Measurements from ENCODE around the gene SUSD2. TPM values are rescaled to one million over a fixed set of nuclear protein-coding genes. Genes with fewer than 3 reads are reported as not detected.
"Not testable (repeated sequence)": the region's sequence is repeated elsewhere in the genome, so short reads cannot be mapped to it uniquely, and the experiment has no call there.

The SUSD2 gene, protein sequence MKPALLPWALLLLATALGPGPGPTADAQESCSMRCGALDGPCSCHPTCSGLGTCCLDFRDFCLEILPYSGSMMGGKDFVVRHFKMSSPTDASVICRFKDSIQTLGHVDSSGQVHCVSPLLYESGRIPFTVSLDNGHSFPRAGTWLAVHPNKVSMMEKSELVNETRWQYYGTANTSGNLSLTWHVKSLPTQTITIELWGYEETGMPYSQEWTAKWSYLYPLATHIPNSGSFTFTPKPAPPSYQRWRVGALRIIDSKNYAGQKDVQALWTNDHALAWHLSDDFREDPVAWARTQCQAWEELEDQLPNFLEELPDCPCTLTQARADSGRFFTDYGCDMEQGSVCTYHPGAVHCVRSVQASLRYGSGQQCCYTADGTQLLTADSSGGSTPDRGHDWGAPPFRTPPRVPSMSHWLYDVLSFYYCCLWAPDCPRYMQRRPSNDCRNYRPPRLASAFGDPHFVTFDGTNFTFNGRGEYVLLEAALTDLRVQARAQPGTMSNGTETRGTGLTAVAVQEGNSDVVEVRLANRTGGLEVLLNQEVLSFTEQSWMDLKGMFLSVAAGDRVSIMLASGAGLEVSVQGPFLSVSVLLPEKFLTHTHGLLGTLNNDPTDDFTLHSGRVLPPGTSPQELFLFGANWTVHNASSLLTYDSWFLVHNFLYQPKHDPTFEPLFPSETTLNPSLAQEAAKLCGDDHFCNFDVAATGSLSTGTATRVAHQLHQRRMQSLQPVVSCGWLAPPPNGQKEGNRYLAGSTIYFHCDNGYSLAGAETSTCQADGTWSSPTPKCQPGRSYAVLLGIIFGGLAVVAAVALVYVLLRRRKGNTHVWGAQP
- 0.26 TPM for total RNA-seq
- 8.3 TPM for polyA plus RNA-seq

DNA sequence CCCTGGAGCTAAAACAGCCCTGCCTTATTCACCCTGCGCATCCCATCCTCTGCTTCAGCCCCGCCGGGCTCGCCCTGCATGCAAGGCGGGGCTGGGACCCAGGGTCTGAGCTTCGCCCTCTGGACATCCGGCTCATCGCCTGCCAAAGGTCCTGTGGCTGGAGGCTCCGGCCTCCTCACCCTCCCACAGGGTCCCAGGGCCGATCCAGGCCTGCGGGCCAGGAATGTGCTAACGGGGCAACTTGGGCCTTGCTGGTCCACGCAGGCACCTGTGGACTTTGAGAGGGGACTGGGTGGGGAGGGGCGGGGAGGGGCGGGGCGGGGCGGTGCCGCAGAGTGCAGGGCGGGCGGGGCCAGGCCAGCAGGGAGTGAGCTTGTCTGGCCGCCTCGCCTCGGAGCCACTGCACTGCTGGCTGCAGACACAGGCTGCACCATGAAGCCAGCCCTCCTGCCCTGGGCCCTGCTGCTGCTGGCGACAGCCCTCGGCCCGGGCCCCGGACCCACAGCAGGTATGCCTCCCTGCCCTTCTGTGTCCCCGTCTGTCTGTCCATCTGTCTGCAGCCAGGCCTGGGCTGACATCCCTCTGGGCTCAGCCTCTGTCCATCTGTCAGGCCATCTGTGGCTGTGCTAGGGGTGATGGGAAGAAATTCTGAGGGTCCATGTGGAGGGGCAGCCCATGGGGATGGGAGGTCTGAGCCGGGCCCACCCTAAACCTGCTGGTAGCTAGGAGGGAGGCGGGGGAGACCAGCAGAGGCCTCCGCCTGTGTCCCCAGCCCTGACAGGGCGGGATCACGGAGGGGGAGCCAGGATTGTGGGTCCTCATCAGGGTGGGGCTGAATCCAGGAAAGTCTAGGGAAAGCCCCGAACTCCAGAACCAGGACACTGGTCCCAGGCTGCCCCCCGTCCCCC is at the start of gene SUSD2:
Gene SUSD2, plus strand, starts transcription at position 400 of the 908 bp plus-strand sequence. Its CDS starts 33 bp downstream, at position 433.
- no peaks in the 10 kb centered on the region for H3K36me3 ChIP-seq (ENCODE audit: insufficient read depth)
- WGBS, result 56% methylated on average over 35 of the region's 35 CpGs
- H3K4me1 ChIP-seq (ENCODE audit: insufficient read depth), result no peaks in the 10 kb centered on the region
- no peak within 1 kb of the TSS for H3K4me3 ChIP-seq (ENCODE audit: low read depth, low read length)
- H3K27ac ChIP-seq (ENCODE audit: low read depth), result no peak within 1 kb of the TSS
- no peak for DNase-seq (ENCODE audit: extremely low spot score)

DNA sequence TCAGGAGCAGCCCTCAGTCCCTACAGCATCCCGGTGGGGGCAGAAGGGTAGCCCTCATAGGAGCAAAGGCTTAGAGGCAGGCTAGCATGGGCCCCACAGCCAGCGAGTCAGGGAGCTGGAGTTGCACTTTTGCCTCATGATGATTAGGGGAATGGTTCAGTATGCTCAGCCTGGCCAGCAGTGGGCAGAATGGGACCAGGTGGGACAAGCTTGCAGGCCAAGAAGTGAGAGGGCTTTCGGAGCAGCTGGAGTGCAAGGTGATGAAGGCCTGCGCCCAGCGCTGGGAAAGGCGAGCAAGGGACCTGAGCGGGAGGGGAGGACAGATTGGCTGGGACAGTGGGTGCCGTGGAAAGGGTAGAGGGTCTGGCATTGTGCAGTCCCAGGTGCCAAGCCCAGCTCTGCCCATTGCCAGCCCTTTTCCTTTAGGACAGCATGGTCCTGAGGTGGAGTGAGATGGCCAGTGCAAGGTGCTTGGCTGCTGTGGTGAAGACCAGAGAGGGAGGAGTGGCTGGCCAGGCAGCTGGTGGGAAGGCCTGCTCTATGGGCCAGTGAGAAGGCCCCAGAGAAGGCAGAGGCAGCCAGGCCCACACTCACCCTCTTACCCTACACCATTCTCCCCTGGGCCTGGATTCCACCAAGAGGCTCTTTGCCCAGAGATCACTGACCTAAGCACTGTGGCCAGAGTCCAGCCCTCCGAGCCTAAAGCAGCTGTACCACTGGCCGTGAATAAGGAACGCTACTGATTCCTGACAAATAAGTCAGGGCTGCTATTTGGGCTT is 47.9 kb upstream of the SUSD2 start:
- DNase-seq (ENCODE audit: extremely low spot score), result no peak
- WGBS, result 92% methylated on average over 11 of the region's 11 CpGs
- Histone ChIP-seq H3K4me1 (ENCODE audit: insufficient read depth) (peaks cover 2% of the 10 kb centered on the region), H3K4me3 (ENCODE audit: low read depth, low read length) (no peak overlapping the region), H3K27ac (ENCODE audit: low read depth) (no peak overlapping the region), H3K36me3 (ENCODE audit: insufficient read depth) (no peaks in the 10 kb centered on the region)

DNA sequence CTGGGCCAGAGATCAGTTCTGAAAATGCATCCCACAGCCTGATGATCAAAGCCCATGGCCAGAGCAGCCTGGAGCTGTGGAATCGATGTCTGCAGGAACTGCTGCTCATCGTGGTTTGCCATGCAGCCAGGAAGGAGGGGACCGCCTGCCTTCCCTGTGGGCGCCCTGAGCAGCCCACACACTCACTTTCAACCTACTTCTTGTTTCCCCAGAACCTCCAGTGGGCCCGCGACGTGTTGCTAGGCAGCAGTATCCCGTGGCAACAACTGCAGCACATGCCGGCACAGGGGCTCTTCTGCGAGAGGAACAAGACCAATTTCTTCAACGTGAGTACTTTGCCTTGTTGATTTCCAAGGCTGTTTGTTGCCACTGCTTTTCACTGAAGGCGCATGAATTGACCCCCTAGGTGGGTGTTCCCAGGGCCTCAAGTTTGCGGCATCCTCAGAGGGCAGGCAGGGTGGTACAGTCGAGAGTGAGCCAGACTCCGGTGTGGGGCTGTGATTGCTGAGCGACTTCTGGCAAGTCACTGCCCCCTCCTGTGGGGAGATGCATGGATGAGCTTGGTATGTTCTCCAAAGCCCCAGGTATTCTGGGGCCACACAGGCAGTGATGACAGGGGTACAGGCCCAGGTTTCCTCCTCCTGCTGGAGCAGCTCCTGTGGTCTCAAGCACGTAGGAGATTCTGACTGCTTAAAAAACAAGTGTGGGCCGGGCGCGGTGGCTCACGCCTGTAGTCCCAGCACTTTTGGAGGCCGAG is 47.0 kb upstream of the SUSD2 start:
- Histone ChIP-seq H3K27ac (ENCODE audit: low read depth) (no peak overlapping the region), H3K4me3 (ENCODE audit: low read depth, low read length) (no peak overlapping the region), H3K36me3 (ENCODE audit: insufficient read depth) (no peaks in the 10 kb centered on the region), H3K4me1 (ENCODE audit: insufficient read depth) (peaks cover 2% of the 10 kb centered on the region)
- DNase-seq (ENCODE audit: extremely low spot score), result no peak
- 77% methylated on average over 22 of the region's 22 CpGs for WGBS

DNA sequence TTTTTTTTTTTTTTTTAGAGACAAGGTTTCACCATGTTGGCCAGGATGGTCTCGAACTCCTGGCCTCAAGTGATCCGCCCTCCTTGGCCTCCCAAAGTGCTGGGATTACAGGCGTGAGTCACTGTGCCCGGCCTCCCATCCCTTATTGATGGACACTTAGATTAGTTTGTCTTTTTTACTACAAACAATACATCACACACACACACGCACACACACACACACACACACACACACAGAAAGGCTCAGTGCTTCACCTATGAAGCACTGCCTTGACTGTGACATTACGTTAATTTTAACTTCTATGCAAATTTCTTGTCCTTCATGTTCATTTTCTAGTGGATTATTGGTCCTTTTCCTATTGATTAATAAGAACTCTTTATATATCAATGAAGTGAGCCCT is 44.8 kb upstream of the SUSD2 start:
- H3K4me3 ChIP-seq (ENCODE audit: low read depth, low read length); H3K27ac ChIP-seq (ENCODE audit: low read depth); H3K4me1 ChIP-seq (ENCODE audit: insufficient read depth); DNase-seq (ENCODE audit: extremely low spot score); H3K36me3 ChIP-seq (ENCODE audit: insufficient read depth): not testable (repeated sequence)
- WGBS, result 91% methylated on average over 6 of the region's 6 CpGs

DNA sequence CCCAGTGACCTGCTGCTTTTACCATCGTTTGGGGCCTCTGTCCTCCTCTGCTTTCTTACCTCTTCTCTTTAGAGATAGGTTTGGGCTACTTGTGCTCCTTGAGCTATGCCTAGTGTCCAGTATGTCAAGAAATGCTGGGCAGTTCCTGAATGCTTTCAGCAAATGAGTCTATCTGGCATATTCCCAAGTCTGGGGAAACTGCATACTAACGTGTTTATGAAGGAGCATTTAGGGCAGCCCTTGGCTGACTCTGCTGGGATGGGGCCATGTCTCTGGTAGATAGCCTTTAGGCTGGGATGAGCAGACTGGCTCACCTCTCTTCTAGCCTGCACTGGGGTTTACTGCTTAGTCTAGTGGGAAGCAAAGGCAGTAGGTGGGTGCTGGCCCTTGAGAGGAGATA is 43.7 kb upstream of the SUSD2 start:
- DNase-seq (ENCODE audit: extremely low spot score), result no peak
- H3K36me3 ChIP-seq (ENCODE audit: insufficient read depth), result no peaks in the 10 kb centered on the region
- H3K27ac ChIP-seq (ENCODE audit: low read depth), result peak overlapping the region; percentile 12
- no peak overlapping the region for H3K4me3 ChIP-seq (ENCODE audit: low read depth, low read length)
- 20% methylated on average over 2 of the region's 2 CpGs for WGBS
- H3K4me1 ChIP-seq (ENCODE audit: insufficient read depth), result peaks cover 3% of the 10 kb centered on the region

DNA sequence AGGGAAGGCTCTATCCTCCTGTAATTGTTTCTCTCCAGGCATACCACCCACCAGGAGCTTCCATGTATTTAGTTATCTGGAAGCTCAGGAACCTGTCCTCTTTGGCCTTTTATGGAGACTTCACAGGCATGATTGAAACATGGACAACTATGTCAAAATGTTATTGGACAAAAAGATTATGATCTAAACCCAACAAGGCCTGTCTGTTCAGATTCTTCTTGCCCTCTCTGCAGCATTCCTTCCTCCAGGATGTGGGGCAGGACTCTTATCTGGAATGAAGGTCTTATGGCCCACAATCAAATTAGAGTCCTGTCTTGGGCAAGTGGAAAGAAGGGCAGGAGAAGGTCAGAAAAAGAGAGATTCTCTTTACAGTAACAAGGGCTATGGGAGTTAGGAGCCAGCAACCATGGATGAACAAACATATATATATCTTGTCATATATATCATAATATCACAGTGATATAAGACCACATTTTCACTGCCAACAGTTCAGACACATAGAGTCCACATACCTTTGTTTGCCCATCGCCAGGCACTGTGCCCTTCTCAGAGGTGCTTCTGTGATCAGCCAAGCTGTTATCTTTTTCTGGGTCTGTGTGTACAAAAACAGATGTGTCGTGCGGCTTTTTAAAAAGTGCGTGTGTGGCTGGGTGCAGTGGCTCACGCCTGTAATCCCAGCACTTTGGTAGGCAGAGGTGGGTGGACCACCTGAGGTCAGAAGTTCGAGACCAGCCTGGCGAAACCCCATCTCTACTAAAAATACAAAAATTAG is 42.5 kb upstream of the SUSD2 start:
- Histone ChIP-seq H3K4me1 (ENCODE audit: insufficient read depth) (peaks cover 3% of the 10 kb centered on the region), H3K36me3 (ENCODE audit: insufficient read depth) (no peaks in the 10 kb centered on the region), H3K4me3 (ENCODE audit: low read depth, low read length) (no peak overlapping the region), H3K27ac (ENCODE audit: low read depth) (no peak overlapping the region)
- WGBS, result 82% methylated on average over 7 of the region's 7 CpGs
- DNase-seq (ENCODE audit: extremely low spot score), result no peak

DNA sequence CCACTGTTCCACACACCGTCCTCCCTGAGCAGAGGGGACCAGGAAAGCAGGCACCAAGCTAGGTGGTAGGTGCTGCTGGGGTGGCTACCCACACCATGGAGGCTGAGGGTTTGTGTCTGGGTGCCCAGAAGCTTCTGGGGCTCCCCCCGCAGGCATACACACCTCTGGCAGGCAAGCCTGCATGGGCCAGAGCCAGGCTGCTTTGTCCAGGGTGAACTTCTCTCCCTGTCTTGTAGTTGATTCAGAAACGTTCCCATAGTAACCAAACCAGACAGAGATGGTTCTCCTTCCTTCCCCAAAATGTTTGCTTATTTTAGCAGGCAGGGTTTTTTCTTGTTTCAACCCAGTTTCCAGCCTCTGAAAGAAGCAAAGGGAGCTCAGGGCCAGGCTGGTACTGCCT is 40.9 kb upstream of the SUSD2 start:
- Histone ChIP-seq H3K4me3 (ENCODE audit: low read depth, low read length) (no peak overlapping the region), H3K4me1 (ENCODE audit: insufficient read depth) (peaks cover 3% of the 10 kb centered on the region), H3K36me3 (ENCODE audit: insufficient read depth) (no peaks in the 10 kb centered on the region), H3K27ac (ENCODE audit: low read depth) (no peak overlapping the region)
- 58% methylated on average over 3 of the region's 3 CpGs for WGBS
- DNase-seq (ENCODE audit: extremely low spot score), result no peak

DNA sequence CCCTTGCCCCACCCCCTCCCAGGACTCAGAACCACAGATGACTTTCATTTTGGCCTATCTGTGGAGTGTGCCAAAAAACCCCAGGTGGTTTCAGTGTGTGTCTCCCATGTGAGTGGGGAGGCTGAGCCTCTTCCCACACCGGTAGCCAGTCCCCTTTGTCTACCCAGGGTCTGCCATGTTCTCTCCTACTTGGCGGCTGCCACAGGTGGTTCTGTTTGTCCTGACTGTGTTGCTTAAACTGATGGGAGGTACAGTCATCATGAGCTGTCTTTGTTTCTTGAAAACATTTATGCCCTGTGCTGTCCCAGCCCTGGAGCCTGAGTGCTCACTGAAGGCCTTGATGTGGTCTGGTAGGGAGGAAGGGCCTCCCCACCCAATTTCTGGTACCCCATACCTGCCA is 39.7 kb upstream of the SUSD2 start:
- Histone ChIP-seq H3K4me3 (ENCODE audit: low read depth, low read length) (no peak overlapping the region), H3K36me3 (ENCODE audit: insufficient read depth) (no peaks in the 10 kb centered on the region), H3K4me1 (ENCODE audit: insufficient read depth) (peaks cover 3% of the 10 kb centered on the region), H3K27ac (ENCODE audit: low read depth) (no peak overlapping the region)
- DNase-seq (ENCODE audit: extremely low spot score), result no peak
- 94% methylated on average over 2 of the region's 2 CpGs for WGBS

DNA sequence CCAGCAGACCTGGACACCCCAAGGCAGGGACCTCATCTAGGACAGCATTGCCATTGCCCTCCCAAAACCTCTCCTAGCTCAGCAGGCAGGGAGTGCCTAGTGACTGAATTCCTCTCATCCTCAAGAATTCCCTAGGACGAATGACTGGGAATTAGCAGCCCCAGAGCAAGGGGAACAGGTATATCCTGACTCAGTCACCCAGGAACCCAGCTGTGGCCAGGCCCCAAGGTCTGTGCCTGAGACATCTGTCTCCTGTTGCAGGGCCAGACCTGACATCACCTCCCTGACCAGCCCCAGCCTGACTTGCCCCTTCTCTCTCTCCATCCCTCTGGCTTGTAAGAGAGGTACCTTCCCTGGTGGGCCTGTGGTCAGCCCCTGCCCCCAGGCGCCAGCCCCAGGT is 39.0 kb upstream of the SUSD2 start:
- no peak for DNase-seq (ENCODE audit: extremely low spot score)
- Histone ChIP-seq H3K27ac (ENCODE audit: low read depth) (no peak overlapping the region), H3K36me3 (ENCODE audit: insufficient read depth) (no peaks in the 10 kb centered on the region), H3K4me1 (ENCODE audit: insufficient read depth) (peaks cover 3% of the 10 kb centered on the region), H3K4me3 (ENCODE audit: low read depth, low read length) (no peak overlapping the region)
- 79% methylated on average over 2 of the region's 2 CpGs for WGBS

DNA sequence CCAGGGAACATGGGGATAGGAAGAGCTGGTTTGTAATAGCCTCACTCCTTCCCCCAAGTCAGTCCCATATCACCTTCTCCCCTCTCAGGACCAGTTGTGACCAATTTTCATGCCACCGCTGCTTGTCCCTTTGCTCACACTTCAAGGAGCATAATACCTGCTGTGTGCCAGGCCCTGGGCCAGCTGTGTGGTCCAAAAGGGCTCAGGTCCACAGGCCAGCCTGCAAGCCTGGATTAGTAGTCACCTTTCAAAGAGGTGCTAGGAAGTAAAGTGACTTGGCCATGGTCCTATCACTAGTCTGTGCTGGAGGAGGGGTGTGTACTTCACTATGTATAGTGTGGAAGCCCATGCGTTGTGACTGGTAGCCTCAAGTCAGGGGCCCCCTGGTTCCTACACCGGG is 38.5 kb upstream of the SUSD2 start:
- no peak for DNase-seq (ENCODE audit: extremely low spot score)
- 94% methylated on average over 3 of the region's 3 CpGs for WGBS
- Histone ChIP-seq H3K27ac (ENCODE audit: low read depth) (no peak overlapping the region), H3K4me3 (ENCODE audit: low read depth, low read length) (no peak overlapping the region), H3K4me1 (ENCODE audit: insufficient read depth) (peaks cover 2% of the 10 kb centered on the region), H3K36me3 (ENCODE audit: insufficient read depth) (no peaks in the 10 kb centered on the region)

DNA sequence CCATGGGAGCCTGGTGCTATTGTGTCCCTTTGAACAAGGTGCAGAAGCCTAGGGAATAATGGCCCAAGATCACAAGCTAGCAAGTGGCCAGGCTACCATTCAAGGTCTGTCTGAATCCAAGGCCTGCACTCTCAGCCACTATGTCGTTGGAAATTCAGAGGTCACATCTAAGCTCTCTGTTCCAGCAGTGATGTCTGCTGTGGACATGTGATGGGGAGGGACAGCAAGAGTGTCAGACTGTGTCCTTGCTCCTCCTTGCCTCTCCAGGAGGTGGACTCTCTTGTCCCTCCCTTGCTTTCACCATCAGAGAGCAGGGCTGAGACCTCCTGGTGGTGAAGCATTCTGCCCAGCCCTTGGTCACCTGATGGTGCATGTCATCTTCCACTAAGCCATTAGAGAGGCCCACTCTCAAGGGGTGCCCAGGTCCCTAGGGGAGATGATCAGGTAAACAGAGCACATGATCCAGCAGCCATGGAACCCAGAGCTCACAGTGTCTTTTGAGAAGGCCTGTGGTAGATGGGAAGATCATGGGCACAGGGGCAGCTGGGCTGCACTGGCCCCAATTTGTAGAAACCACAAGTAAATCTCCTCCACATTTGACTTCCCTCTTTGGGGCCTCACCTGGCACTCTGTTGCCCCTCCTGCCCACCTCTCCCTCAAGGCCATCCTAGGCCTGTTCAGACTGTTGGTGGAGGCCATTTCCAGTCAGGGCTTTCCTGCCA is 37.1 kb upstream of the SUSD2 start:
- Histone ChIP-seq H3K4me1 (ENCODE audit: insufficient read depth) (peaks cover 2% of the 10 kb centered on the region), H3K4me3 (ENCODE audit: low read depth, low read length) (no peak overlapping the region), H3K27ac (ENCODE audit: low read depth) (no peak overlapping the region)

More for the DNA sequence above, 37.1 kb upstream of the SUSD2 start:
- DNase-seq (ENCODE audit: extremely low spot score), result no peak
- WGBS, result 86% methylated on average over 1 of the region's 1 CpG
- H3K36me3 ChIP-seq (ENCODE audit: insufficient read depth), result no peaks in the 10 kb centered on the region
